RWPE2 (cell line): ENCODE results near the gene MYOM1.

ENCODE experiments used
- ATAC-seq: fragments of 200-7000 bp; cut with Tn5 transposase; 3 replicates; pipeline ENCODE4 v1.9.1; 2021; ENCODE audit warnings: low read depth
- DNase-seq: peaks from one replicate; pipeline ENCODE4 v3.0.0-alpha.2; 2020; ENCODE audit warnings: low spot score
- H3K27ac ChIP-seq: fragments of 450-650 bp; 2 replicates; pipeline ENCODE4 v1.5.1; 2017; ENCODE audit warnings: mild to moderate bottlenecking; ENCODE audit not compliant: poor library complexity, severe bottlenecking
- H3K27me3 ChIP-seq: fragments of 250-450 bp; sonication (Bioruptor Pico); 2 replicates; pipeline ENCODE4 v1.5.1; 2021; ENCODE audit warnings: mild to moderate bottlenecking, moderate library complexity; ENCODE audit not compliant: insufficient read depth, poor library complexity, severe bottlenecking
- H3K36me3 ChIP-seq: fragments of 250-450 bp; sonication (Bioruptor Pico); 2 replicates; pipeline ENCODE4 v1.5.1; 2020; ENCODE audit warnings: low read depth, mild to moderate bottlenecking, moderate library complexity
- H3K4me1 ChIP-seq: fragments of 250-450 bp; sonication (Bioruptor Pico); 2 replicates; pipeline ENCODE4 v1.5.1; 2021; ENCODE audit warnings: mild to moderate bottlenecking, moderate library complexity; ENCODE audit not compliant: insufficient read depth, poor library complexity, severe bottlenecking
- H3K4me3 ChIP-seq: fragments of 250-450 bp; sonication (Bioruptor Pico); 2 replicates; pipeline ENCODE4 v1.5.1; 2021; ENCODE audit warnings: mild to moderate bottlenecking, moderate library complexity; ENCODE audit not compliant: severe bottlenecking
- H3K9me3 ChIP-seq: fragments of 250-450 bp; sonication (Bioruptor Pico); 2 replicates; pipeline ENCODE4 v1.5.1; 2021; ENCODE audit warnings: mild to moderate bottlenecking, moderate library complexity; ENCODE audit not compliant: severe bottlenecking
- TF ChIP-seq, protein P1 (sequence below): fragments of 450-650 bp; IDR thresholded peaks from one replicate; pipeline ENCODE4 v1.5.1; 2017; ENCODE audit warnings: mild to moderate bottlenecking, moderate library complexity; ENCODE audit not compliant: poor library complexity, severe bottlenecking

The MYOM1 gene

GRCh38 chr18:3212657-3213056 is 7.1 kb downstream of the MYOM1 start:
- Histone ChIP-seq H3K27ac (no peak overlapping the region), H3K9me3 (no peaks in the 10 kb centered on the region), H3K36me3 (no peaks in the 10 kb centered on the region), H3K4me3 (no peak overlapping the region), H3K4me1 (no peaks in the 10 kb centered on the region), H3K27me3 (no peaks in the 10 kb centered on the region)
- ATAC-seq: no peak
- no peak for DNase-seq
- TF ChIP-seq, protein P1, sequence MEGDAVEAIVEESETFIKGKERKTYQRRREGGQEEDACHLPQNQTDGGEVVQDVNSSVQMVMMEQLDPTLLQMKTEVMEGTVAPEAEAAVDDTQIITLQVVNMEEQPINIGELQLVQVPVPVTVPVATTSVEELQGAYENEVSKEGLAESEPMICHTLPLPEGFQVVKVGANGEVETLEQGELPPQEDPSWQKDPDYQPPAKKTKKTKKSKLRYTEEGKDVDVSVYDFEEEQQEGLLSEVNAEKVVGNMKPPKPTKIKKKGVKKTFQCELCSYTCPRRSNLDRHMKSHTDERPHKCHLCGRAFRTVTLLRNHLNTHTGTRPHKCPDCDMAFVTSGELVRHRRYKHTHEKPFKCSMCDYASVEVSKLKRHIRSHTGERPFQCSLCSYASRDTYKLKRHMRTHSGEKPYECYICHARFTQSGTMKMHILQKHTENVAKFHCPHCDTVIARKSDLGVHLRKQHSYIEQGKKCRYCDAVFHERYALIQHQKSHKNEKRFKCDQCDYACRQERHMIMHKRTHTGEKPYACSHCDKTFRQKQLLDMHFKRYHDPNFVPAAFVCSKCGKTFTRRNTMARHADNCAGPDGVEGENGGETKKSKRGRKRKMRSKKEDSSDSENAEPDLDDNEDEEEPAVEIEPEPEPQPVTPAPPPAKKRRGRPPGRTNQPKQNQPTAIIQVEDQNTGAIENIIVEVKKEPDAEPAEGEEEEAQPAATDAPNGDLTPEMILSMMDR: no peak

- TF ChIP-seq, protein P1: no peak
- DNase-seq (no peak), ATAC-seq (no peak)
- H3K27me3 ChIP-seq: no peaks in the 10 kb centered on the region
- H3K4me3 ChIP-seq: no peak overlapping the region
- no peaks in the 10 kb centered on the region for H3K36me3 ChIP-seq
- no peak overlapping the region for H3K27ac ChIP-seq
- H3K9me3 ChIP-seq: no peaks in the 10 kb centered on the region
- no peaks in the 10 kb centered on the region for H3K4me1 ChIP-seq
Measured at GRCh38 chr18:3211236-3211992, 8.4 kb downstream of the MYOM1 start.

DNA sequence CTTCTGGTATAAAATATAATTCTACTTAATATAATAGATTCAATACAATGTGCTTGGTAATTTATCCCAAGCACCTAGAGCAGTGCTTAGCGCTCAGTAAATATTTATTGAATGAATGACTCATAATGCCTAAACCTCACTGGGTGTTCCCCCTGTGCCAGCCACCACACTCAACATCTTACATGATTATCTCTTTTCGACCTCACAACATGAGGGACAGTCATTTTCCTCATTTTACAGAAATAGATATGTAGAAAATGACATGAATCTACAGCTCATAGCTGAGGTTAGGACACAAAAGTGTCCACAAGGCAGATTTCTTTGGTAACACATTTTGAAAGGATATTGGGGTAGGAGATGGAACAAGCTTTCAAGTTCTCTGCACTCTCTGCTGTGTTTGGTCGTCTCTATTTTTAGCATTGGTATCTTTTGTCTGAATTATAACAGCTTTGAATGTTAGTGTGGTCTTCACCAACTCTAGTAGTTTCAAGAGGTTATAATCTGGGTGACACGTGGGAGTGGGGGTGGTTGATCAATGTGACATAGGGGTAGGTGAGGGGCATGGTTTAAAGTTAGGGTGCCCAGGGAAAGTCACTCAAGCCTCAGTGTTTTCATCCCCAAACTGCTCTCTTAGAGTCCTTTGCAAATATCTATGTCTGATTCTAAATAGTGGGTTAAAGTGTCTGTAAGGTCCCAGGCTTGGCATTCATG is 9.8 kb downstream of the MYOM1 start:
- H3K27me3 ChIP-seq: no peaks in the 10 kb centered on the region
- TF ChIP-seq, protein P1: no peak
- no peak overlapping the region for H3K4me3 ChIP-seq
- no peaks in the 10 kb centered on the region for H3K9me3 ChIP-seq
- no peaks in the 10 kb centered on the region for H3K4me1 ChIP-seq
- DNase-seq (no peak), ATAC-seq (no peak)
- no peak overlapping the region for H3K27ac ChIP-seq
- no peaks in the 10 kb centered on the region for H3K36me3 ChIP-seq

- DNase-seq (no peak), ATAC-seq (peak; percentile 100)
- TF ChIP-seq, protein P1: no peak
- no peak overlapping the region for H3K27ac ChIP-seq
- H3K4me1 ChIP-seq: no peaks in the 10 kb centered on the region
- no peak overlapping the region for H3K4me3 ChIP-seq
- no peaks in the 10 kb centered on the region for H3K27me3 ChIP-seq
- H3K9me3 ChIP-seq: peaks cover 3% of the 10 kb centered on the region
- no peaks in the 10 kb centered on the region for H3K36me3 ChIP-seq
Measured at GRCh38 chr18:3207565-3207964, 12.2 kb downstream of the MYOM1 start.

DNA sequence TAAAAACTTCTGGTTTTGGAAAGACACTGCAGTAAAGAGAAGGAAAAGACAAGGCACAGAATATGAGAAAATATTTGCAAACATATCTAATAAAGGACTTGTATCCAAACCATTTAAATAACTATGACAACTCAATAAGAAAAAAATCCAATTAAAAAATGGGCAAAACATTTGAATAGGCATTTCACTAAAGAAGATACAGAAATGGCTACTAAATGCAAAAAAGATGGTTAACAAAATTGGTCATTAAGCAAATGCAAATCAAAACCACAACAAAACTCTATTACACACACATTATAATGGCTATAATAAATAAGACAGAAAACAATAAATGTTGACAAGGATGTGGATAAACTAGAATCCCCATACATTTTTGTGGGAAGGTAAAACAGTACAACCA is 14.5 kb downstream of the MYOM1 start:
- TF ChIP-seq, protein P1: no peak
- Histone ChIP-seq H3K4me1 (no peaks in the 10 kb centered on the region), H3K27ac (no peak overlapping the region), H3K4me3 (no peak overlapping the region), H3K9me3 (peaks cover 3% of the 10 kb centered on the region), H3K27me3 (no peaks in the 10 kb centered on the region), H3K36me3 (no peaks in the 10 kb centered on the region)
- ATAC-seq: no peak
- no peak for DNase-seq
